Esophagus muscularis mucosa (tissue), 4 donors: ENCODE results near the gene MCTP2.

Experiments
- EP300 ChIP-seq: sonication (generic); formaldehyde crosslinking; IDR thresholded peaks from one replicate; pipeline ENCODE4 v1.6.1; 2017; ENCODE audit warnings: antibody characterized with exemption
- POLR2A ChIP-seq: fragments of 450-650 bp; IDR thresholded peaks from one replicate; pipeline ENCODE4 v1.6.1; 2017; ENCODE audit warnings: antibody characterized with exemption, moderate library complexity, mild to moderate bottlenecking, low read depth
- POLR2AphosphoS5 ChIP-seq, 2 donors: sonication (generic); formaldehyde crosslinking; IDR thresholded peaks; one replicate each; pipeline ENCODE4 v1.6.1; 2017; ENCODE audit warnings: antibody characterized with exemption in 2 of 2
- TF ChIP-seq, protein P1 (sequence below), 3 experiments: fragments of 200-600 bp in 2 of 3; fragments of 450-650 bp in 1 of 3; sonication (generic) in 2 of 3; IDR thresholded peaks; one replicate each; pipeline ENCODE4 v1.5.1; 2017 to 2019; ENCODE audit warnings: antibody characterized with exemption in 3 of 3, mild to moderate bottlenecking in 2 of 3, moderate library complexity in 1 of 3

DNA sequence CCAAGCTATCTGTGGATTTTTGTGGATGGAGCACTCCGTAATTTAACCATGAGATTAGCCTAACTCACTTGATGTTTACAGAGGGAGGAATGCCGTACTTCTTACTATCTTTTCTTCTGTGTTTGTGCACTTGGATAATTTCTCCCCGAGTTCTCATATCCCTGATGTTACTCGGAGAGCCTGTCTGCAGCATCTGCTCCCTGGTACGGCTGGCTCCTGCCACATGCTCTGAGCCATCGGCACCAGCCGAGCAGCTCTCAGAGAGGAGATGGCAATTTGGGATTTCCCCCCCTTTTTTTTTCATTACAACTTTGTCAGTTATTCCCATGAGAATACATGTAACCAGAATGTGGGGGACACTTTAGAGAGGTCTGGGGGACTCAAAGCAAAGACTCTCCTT, 155.0 kb downstream of the MCTP2 start:
- TF ChIP-seq, protein P1, sequence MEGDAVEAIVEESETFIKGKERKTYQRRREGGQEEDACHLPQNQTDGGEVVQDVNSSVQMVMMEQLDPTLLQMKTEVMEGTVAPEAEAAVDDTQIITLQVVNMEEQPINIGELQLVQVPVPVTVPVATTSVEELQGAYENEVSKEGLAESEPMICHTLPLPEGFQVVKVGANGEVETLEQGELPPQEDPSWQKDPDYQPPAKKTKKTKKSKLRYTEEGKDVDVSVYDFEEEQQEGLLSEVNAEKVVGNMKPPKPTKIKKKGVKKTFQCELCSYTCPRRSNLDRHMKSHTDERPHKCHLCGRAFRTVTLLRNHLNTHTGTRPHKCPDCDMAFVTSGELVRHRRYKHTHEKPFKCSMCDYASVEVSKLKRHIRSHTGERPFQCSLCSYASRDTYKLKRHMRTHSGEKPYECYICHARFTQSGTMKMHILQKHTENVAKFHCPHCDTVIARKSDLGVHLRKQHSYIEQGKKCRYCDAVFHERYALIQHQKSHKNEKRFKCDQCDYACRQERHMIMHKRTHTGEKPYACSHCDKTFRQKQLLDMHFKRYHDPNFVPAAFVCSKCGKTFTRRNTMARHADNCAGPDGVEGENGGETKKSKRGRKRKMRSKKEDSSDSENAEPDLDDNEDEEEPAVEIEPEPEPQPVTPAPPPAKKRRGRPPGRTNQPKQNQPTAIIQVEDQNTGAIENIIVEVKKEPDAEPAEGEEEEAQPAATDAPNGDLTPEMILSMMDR (IDR thresholded peaks at IDR 0.05), result no peak
- no peak for TF ChIP-seq POLR2AphosphoS5 (IDR thresholded peaks at IDR 0.05)
- no peak for TF ChIP-seq EP300
- TF ChIP-seq POLR2A, result no peak
